GM18870 (cell line): ENCODE results near the gene PLEKHG3.

ENCODE experiments used
- ATAC-seq: cut with Tn5 transposase; IDR thresholded peaks from one replicate; pipeline ENCODE4 v1.9.1; 2021; ENCODE audit warnings: moderate library complexity; ENCODE audit not compliant: unreplicated experiment

PLEKHG3 gene

GRCh38 chr14:64777461-64777860 is 73.2 kb downstream of the PLEKHG3 start:
- ATAC-seq = no peak

GRCh38 chr14:64778104-64778754 is 74.0 kb downstream of the PLEKHG3 start:
- ATAC-seq = no peak

GRCh38 chr14:64779472-64779871 is 75.2 kb downstream of the PLEKHG3 start:
- no peak for ATAC-seq

- ATAC-seq = no peak
Observed at GRCh38 chr14:64782196-64782595, 78.0 kb downstream of the PLEKHG3 start.

GRCh38 chr14:64784006-64784405 is 79.8 kb downstream of the PLEKHG3 start:
- ATAC-seq = no peak

GRCh38 chr14:64786296-64787149 is 82.3 kb downstream of the PLEKHG3 start:
- no peak for ATAC-seq

GRCh38 chr14:64787619-64788018 is 83.4 kb downstream of the PLEKHG3 start:
- no peak for ATAC-seq

- no peak for ATAC-seq
Observed at GRCh38 chr14:64788706-64789105, 84.5 kb downstream of the PLEKHG3 start.

GRCh38 chr14:64789696-64790095 is 85.5 kb downstream of the PLEKHG3 start:
- ATAC-seq = no peak

- no peak for ATAC-seq
Observed at GRCh38 chr14:64790478-64790877, 86.3 kb downstream of the PLEKHG3 start.

- no peak for ATAC-seq
Observed at GRCh38 chr14:64792231-64792630, 88.0 kb downstream of the PLEKHG3 start.

GRCh38 chr14:64792871-64793560 is 88.8 kb downstream of the PLEKHG3 start:
- no peak for ATAC-seq

GRCh38 chr14:64795211-64795610 is 91.0 kb downstream of the PLEKHG3 start:
- no peak for ATAC-seq

- ATAC-seq = no peak
Observed at GRCh38 chr14:64795921-64796320, 91.7 kb downstream of the PLEKHG3 start.

- no peak for ATAC-seq
Observed at GRCh38 chr14:64796369-64796768, 92.1 kb downstream of the PLEKHG3 start.

GRCh38 chr14:64799555-64799954 is 95.3 kb downstream of the PLEKHG3 start:
- ATAC-seq = no peak
